HCT116 (cell line): Measurements from ENCODE around the gene WDR64.

Experiments used
- CEBPB ChIP-seq: IDR thresholded peaks from 2 replicates; pipeline ENCODE4 v1.6.1; 2012; ENCODE audit warnings: low read depth
- CTCF ChIP-seq, 3 experiments: fragments of 200-600 bp in 1 of 3; sonication (generic) in 1 of 3; IDR thresholded peaks in 2 of 3; conservative IDR thresholded peaks in 1 of 3; 2 replicates each; pipeline ENCODE4 v1.5.1; 2012 to 2017; ENCODE audit warnings: low read depth in 2 of 3, low read length in 2 of 3, antibody characterized with exemption in 1 of 3, borderline replicate concordance in 1 of 3, control low read depth in 1 of 3, mild to moderate bottlenecking in 1 of 3, mixed read lengths in 1 of 3, mixed run types in 1 of 3, moderate library complexity in 1 of 3; ENCODE audit not compliant: insufficient read depth in 1 of 3
- EZH2 ChIP-seq: fragments of 200-600 bp; sonication (generic); IDR thresholded peaks from 2 replicates; pipeline ENCODE4 v1.6.1; 2017; ENCODE audit warnings: antibody characterized with exemption, mixed run types
- EZH2phosphoT487 ChIP-seq: fragments of 200-600 bp; IDR thresholded peaks from 2 replicates; pipeline ENCODE4 v1.6.1; 2018; ENCODE audit warnings: antibody characterized with exemption, borderline replicate concordance
- FOSL1 ChIP-seq: IDR thresholded peaks from 2 replicates; pipeline ENCODE4 v1.6.1; 2012; ENCODE audit warnings: low read depth
- POLR2A ChIP-seq: IDR thresholded peaks from 2 replicates; pipeline ENCODE4 v1.7.0; 2011; ENCODE audit warnings: borderline replicate concordance; ENCODE audit not compliant: insufficient read depth, insufficient read length; ENCODE audit errors: extremely low read depth
- POLR2AphosphoS5 ChIP-seq: IDR thresholded peaks from 2 replicates; pipeline ENCODE4 v1.6.1; 2011; ENCODE audit warnings: mild to moderate bottlenecking, low read depth, low read length, moderate library complexity
- RAD21 ChIP-seq: IDR thresholded peaks from 2 replicates; pipeline ENCODE4 v1.6.1; 2012; ENCODE audit warnings: low read depth, mild to moderate bottlenecking
- ZNF274 ChIP-seq: fragments of 200-500 bp; sonication (Bioruptor generic); IDR thresholded peaks from 2 replicates; pipeline ENCODE4 v1.6.1; 2014; ENCODE audit warnings: mild to moderate bottlenecking, low read depth, low read length, inconsistent platforms

- TF ChIP-seq POLR2A (no peak), CTCF (IDR thresholded peaks at IDR 0.05 in 2 of 3, conservative IDR thresholded peaks at IDR 0.05 in 1 of 3; ENCODE audit: borderline replicate concordance in 1 of 3, insufficient read depth in 1 of 3, low read depth in 2 of 3, low read length in 2 of 3) (peak; percentile 42 to 77 (median 74)), EZH2 (no peak), RAD21 (peak; percentile 89), ZNF274 (no peak), POLR2AphosphoS5 (no peak), CEBPB (no peak), FOSL1 (no peak), EZH2phosphoT487 (no peak)
Measured at GRCh38 chr1:241611063-241611462, 41.0 kb upstream of the WDR64 start.
